Mononuclear cell (primary cell): ENCODE data around the gene PAPPA2. TPM values are rescaled to one million over a fixed set of nuclear protein-coding genes. Genes with fewer than 3 reads are reported as not detected.

Experiments
- H3K27me3 ChIP-seq: 2 replicates; pipeline ENCODE4 v1.6.0; 2011; ENCODE audit warnings: low read length, control low read depth; ENCODE audit not compliant: insufficient read depth
- H3K4me1 ChIP-seq: 2 replicates; pipeline ENCODE4 v1.5.1; 2011; ENCODE audit warnings: mild to moderate bottlenecking, low read length, control low read depth; ENCODE audit not compliant: insufficient read depth
- H3K4me3 ChIP-seq: 2 replicates; pipeline ENCODE4 v1.5.1; 2011; ENCODE audit warnings: mild to moderate bottlenecking, low read length, moderate library complexity
- H3K9me3 ChIP-seq: 2 replicates; pipeline ENCODE4 v1.5.1; 2011; ENCODE audit warnings: low read depth, mild to moderate bottlenecking, control low read depth, low read length
- total RNA-seq: library from RNA; depleted of rRNA; stranded (reverse); fragments of >200 nt; gene quantifications from one replicate; pipeline ENCODE4 v1.2.3, GENCODE V29; 2012

Gene PAPPA2
- total RNA-seq, 1 donor, result 0.10 TPM

- H3K4me3 ChIP-seq, result no peak overlapping the region
Measured at GRCh38 chr1:176791906-176792305, 328.9 kb downstream of the PAPPA2 start.

DNA sequence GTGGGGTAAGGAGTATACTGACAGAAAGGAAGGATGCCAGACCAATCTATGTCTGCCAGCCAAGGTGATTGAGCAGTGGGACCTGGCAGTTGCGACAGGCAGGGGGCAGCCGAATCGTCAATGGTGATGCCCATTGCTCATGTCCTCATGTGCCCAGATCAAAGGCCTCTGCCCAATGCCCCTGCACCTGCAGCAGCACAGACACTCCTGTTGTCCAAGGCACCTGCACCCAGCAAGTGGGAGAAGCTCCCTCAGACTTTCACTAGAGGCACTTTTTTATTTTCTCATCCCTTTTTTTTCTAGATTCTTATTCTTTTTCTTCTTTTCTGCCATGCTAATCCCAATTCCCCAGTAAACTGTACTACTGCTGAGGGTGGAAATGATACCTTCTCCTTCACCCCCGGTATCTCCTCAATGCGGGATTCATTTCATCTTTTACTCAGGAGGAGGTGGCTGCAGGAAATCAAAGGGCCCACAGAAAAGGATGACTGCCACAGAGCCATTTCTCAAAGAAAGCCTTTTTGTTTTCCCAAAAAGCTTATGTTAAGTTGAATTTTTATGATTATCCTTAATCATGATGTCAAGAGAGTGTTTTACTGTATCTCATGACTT lies 332.0 kb downstream of the PAPPA2 start:
- H3K4me3 ChIP-seq, result no peak overlapping the region
- H3K27me3 ChIP-seq, result no peaks in the 10 kb centered on the region
- H3K4me1 ChIP-seq, result no peaks in the 10 kb centered on the region
- no peaks in the 10 kb centered on the region for H3K9me3 ChIP-seq

More at GRCh38 chr1:176791906-176792305, 328.9 kb downstream of the PAPPA2 start:
- H3K27me3 ChIP-seq, result no peaks in the 10 kb centered on the region
- H3K9me3 ChIP-seq, result no peaks in the 10 kb centered on the region
- no peaks in the 10 kb centered on the region for H3K4me1 ChIP-seq

DNA sequence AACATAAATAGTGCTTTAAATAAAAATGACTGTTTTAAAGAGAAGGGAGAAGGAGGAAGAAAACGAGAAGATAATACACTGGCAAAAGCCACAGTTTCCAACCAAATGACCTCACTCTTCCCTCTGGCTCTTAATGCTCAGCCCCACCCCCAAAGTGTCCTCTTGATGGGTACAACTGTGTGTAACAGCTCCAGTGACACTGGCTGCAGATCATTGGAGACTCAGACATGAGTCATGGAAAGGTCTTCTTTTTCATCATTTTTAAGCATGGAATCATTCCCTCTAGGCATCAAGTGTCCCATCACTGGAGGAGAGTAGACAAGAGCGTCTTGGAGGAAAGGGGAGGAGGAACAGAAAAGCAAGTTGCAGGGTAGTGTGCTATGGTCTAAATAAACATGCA lies 333.0 kb downstream of the PAPPA2 start:
- Histone ChIP-seq H3K4me3 (no peak overlapping the region), H3K4me1 (no peaks in the 10 kb centered on the region), H3K27me3 (no peaks in the 10 kb centered on the region), H3K9me3 (no peaks in the 10 kb centered on the region)

DNA sequence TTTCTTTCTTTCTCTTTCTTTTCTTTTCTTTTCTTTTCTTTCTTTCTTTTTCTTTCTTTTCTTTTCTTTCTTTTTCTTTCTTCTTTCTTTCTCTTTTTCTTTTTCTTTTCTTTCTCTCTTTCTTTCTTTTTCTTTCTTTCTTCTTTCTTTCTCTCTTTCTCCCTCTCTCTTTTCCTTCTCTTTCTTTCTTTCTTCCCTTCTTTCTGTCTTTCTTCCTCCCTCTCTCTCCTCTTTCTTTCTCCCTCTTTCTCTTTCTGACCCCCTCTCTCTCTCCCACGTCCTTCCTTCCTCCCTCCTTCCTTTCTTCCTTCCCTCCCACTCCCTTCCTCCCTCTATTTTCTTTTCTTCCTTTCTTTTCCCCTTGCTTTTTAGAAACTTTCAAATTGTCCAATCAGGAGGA lies 333.6 kb downstream of the PAPPA2 start:
- H3K9me3 ChIP-seq, result no peaks in the 10 kb centered on the region
- no peaks in the 10 kb centered on the region for H3K27me3 ChIP-seq
- no peaks in the 10 kb centered on the region for H3K4me1 ChIP-seq
- no peak overlapping the region for H3K4me3 ChIP-seq

DNA sequence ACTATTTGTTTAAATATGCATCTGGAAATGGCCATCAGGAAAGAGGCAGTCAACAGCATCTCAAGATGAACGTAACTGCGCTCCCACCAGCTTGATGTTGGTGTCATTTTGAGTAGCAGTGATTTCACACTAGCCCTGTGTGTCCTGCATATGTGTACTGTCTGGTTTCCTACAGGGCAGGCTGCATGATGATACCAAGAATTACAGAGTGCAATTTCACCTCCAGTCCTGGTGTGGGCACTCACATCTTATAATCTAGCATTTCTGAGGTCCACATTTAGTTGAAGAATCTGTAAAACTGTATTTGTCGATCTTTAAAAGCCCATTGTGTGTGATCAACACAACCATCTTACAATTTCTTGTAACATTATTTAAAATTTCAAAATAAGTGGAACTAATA lies 336.4 kb downstream of the PAPPA2 start:
- Histone ChIP-seq H3K9me3 (no peaks in the 10 kb centered on the region), H3K4me3 (no peak overlapping the region), H3K4me1 (no peaks in the 10 kb centered on the region), H3K27me3 (no peaks in the 10 kb centered on the region)

DNA sequence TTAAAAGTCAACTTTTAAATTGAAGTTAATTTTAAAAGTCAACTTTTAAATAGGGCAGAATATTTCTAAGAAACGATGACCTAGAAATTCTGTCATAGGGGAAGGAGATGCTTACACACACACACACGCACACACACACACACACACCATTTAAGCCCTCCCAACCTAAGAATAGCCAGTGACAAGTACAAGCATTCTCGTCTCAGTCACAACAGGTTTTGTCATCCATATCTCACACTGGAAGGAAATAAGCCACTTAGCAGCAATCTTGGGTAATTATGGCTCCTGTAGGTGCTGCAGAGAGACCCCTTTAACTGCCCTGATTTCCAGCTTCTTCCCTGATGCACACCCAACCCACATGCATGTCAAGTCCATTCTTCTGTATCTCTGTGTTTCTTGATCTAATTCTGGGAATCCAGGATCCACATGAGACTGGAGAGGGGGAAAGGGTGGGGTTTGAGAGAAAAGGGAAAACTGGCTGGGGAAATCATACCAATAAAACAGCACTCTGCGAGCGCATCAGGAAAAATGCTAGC lies 338.1 kb downstream of the PAPPA2 start:
- Histone ChIP-seq H3K4me1 (no peaks in the 10 kb centered on the region), H3K27me3 (no peaks in the 10 kb centered on the region), H3K9me3 (no peaks in the 10 kb centered on the region), H3K4me3 (no peak overlapping the region)

DNA sequence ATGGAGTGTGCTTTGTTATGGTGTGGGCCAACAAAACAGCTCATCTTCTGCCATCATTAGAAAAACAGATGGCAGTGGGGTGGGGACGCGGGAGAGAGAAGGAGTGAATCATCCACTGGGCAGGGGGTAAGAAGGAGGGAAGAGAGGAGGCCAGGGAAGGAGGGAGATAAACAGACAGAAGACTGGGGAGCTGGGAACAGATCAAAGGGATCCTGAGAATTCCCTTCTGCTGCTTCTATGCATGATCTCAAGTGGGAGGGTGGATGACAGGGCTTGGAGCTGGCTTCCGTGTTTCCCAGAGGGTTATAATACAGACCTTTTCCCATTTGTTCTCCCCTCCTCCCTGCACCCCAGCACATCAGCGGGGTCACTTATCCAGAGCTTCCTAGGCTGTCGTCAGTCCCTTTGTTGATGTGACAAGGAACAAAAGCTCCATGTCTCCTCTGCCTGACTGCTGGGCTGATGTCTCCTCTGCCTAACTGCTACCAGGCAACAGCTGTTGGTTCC lies 338.6 kb downstream of the PAPPA2 start:
- no peaks in the 10 kb centered on the region for H3K4me1 ChIP-seq
- H3K9me3 ChIP-seq, result no peaks in the 10 kb centered on the region
- H3K27me3 ChIP-seq, result no peaks in the 10 kb centered on the region
- no peak overlapping the region for H3K4me3 ChIP-seq

DNA sequence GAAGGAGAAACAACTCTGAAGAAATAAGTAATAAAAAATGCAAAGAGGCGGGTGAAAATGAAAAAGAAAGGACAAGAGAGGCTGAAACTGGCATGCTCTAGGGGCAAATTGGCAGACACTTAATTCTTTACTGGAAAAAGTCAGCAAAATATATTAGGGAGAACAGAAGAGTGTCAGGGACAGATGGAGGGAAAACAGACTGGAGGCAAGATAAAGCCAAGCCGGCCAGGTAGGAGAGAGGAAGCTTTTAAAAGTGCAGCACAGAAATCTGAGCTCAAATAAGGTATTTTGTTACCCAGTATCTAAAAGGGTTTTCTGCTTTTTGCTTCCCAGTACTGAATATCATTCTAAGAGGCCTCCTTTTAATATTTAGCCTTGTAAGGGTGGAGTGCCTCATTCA lies 339.3 kb downstream of the PAPPA2 start:
- Histone ChIP-seq H3K4me1 (no peaks in the 10 kb centered on the region), H3K27me3 (no peaks in the 10 kb centered on the region), H3K4me3 (no peak overlapping the region), H3K9me3 (no peaks in the 10 kb centered on the region)

- Histone ChIP-seq H3K27me3 (no peaks in the 10 kb centered on the region), H3K4me3 (no peak overlapping the region), H3K9me3 (no peaks in the 10 kb centered on the region), H3K4me1 (no peaks in the 10 kb centered on the region)
Measured at GRCh38 chr1:176803042-176803441, 340.1 kb downstream of the PAPPA2 start.

GRCh38 chr1:176803596-176803995 lies 340.6 kb downstream of the PAPPA2 start:
- Histone ChIP-seq H3K9me3 (no peaks in the 10 kb centered on the region), H3K4me1 (no peaks in the 10 kb centered on the region), H3K4me3 (no peak overlapping the region), H3K27me3 (no peaks in the 10 kb centered on the region)

DNA sequence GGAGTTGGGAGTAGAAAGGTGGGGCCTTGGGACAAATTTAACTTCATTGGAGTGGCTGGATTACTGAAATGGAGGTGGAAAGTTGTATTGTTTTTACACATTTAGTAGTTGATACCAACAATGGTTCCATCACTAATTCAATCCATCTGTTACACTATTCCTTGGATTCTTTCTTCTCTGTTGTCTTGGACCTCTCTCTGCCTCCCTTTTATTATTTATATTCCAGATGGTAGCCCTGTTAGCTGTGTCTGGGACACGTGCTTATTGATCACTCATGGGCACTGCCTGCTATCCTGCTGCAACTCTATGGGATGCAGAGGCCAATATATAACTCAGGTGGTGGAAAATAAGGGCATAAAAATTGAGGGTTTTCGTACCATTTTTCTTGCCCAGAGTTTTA lies 346.3 kb downstream of the PAPPA2 start:
- H3K4me1 ChIP-seq, result no peaks in the 10 kb centered on the region
- H3K27me3 ChIP-seq, result no peaks in the 10 kb centered on the region
- no peaks in the 10 kb centered on the region for H3K9me3 ChIP-seq
- H3K4me3 ChIP-seq, result no peak overlapping the region

- Histone ChIP-seq H3K9me3 (no peaks in the 10 kb centered on the region), H3K4me1 (no peaks in the 10 kb centered on the region), H3K27me3 (no peaks in the 10 kb centered on the region), H3K4me3 (no peak overlapping the region)
Measured at GRCh38 chr1:176811511-176812288, 348.7 kb downstream of the PAPPA2 start.

DNA sequence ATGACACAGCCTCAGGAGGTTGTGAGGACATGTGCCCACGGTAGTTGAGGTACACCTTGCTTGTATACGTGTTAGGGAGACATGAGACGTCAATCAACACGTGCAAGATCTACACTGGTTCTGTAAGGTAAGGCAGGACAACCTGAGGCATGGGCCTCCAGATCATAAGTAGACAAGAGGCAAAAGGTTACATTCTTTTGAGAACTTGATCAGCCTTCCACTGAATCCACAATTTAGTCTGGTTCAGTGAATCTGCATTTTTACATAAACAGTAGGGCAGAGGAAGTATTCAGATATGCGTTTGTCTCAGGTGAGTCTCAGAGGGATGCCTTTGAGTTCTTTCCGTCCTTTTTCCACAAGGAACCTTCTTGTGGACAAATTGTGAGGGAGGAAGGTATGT lies 352.6 kb downstream of the PAPPA2 start:
- H3K4me1 ChIP-seq, result no peaks in the 10 kb centered on the region
- no peak overlapping the region for H3K4me3 ChIP-seq
- no peaks in the 10 kb centered on the region for H3K9me3 ChIP-seq
- no peaks in the 10 kb centered on the region for H3K27me3 ChIP-seq

GRCh38 chr1:176816232-176816631 lies 353.3 kb downstream of the PAPPA2 start:
- H3K9me3 ChIP-seq, result no peaks in the 10 kb centered on the region
- no peaks in the 10 kb centered on the region for H3K27me3 ChIP-seq
- H3K4me3 ChIP-seq, result no peak overlapping the region
- no peaks in the 10 kb centered on the region for H3K4me1 ChIP-seq

DNA sequence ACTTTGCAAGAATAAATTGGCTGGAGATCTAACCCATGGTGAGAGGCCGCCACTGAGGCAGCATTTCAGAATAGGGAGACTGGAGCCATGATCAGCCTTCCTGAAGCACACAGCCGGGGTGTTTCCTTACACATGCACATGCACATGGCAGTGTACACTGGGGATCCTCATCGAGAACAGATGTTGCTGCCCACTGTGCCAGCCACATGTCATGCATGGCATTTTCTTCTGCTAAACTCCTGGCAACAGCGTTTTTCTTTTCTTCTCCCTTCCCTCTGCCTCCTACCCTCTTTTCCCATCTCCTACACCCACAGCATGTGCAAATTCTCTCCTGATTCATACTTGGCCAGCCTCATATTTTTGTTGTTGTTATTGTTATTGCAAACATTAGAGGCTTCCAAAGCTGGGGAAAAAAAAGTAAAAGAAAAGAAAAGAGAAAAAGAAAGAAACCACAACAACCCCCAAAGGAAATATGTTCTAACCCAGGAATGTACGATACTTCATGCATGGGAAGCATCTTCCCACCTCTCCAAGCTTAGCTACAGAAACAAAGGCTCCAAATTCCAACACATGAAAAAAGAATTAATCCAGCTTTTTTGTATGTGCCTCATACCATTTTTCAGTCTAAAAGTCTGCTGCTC lies 357.5 kb downstream of the PAPPA2 start:
- Histone ChIP-seq H3K4me3 (no peak overlapping the region), H3K9me3 (no peaks in the 10 kb centered on the region)

More for the DNA sequence above, 357.5 kb downstream of the PAPPA2 start:
- Histone ChIP-seq H3K27me3 (no peaks in the 10 kb centered on the region), H3K4me1 (no peaks in the 10 kb centered on the region)
